ENCODE data around the gene CNST.
"Not testable (repeated sequence)": the region's sequence is repeated elsewhere in the genome, so short reads cannot be mapped to it uniquely, and the experiment has no call there.

The CNST gene

GRCh38 chr1:246540738-246541491 is 25.3 kb upstream of the CNST start:
- H3K4me3 Mint-ChIP-seq = no peak overlapping the region
- H3K27ac Mint-ChIP-seq = no peak overlapping the region
- no peaks in the 10 kb centered on the region for H3K27me3 Mint-ChIP-seq
- no peaks in the 10 kb centered on the region for H3K9me3 Mint-ChIP-seq
- H3K4me1 Mint-ChIP-seq = no peaks in the 10 kb centered on the region
- H3K36me3 Mint-ChIP-seq = peaks cover 17% of the 10 kb centered on the region

DNA sequence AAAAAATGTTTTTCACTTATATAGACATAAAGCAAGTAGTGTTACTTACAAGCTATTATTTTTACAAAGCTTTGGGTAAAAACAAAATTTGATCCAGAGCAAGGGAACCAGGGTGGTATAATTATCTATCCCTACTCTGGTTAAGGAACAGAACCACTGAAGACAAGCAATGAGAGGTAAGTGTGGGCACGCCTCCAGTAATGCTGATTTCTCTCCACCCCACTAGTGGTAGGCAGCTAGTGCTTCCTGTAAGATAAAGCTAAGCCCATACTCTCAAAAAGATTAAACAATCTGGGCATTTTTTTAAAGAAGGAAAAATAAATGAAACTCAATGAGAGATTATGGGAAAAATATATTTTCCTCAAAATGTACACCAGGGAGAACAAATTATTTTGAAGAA is 22.3 kb upstream of the CNST start:
- Mint-ChIP-seq H3K9me3 (no peaks in the 10 kb centered on the region), H3K4me3 (no peak overlapping the region), H3K4me1 (no peaks in the 10 kb centered on the region), H3K27me3 (no peaks in the 10 kb centered on the region), H3K27ac (no peak overlapping the region), H3K36me3 (peaks cover 17% of the 10 kb centered on the region)

DNA sequence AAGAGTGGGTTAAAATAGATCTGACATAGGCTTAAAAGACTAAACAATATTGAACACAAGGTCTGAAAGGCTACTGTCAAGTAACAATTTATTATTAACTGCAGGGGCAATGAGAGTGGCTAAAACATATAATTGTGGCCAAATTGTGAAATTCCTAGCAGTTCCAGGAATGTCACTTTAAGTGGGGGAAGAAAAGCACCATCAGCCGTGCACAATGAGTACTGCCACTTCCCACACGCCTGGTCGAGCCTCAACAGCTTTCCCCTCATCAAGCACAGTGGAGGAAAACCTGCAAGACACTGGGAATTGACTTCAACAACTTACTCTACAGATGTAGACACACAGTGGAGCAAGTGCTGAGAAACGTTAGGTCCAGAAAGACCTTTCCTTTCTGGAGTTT is 16.6 kb upstream of the CNST start:
- Mint-ChIP-seq H3K36me3 (peaks cover 17% of the 10 kb centered on the region), H3K4me1 (peaks cover 5% of the 10 kb centered on the region), H3K27me3 (no peaks in the 10 kb centered on the region), H3K27ac (no peak overlapping the region), H3K9me3 (no peaks in the 10 kb centered on the region), H3K4me3 (no peak overlapping the region)

- H3K27ac Mint-ChIP-seq = no peak overlapping the region
- peaks cover 23% of the 10 kb centered on the region for H3K36me3 Mint-ChIP-seq
- no peak overlapping the region for H3K4me3 Mint-ChIP-seq
- H3K27me3 Mint-ChIP-seq = no peaks in the 10 kb centered on the region
- peaks cover 5% of the 10 kb centered on the region for H3K4me1 Mint-ChIP-seq
- no peaks in the 10 kb centered on the region for H3K9me3 Mint-ChIP-seq
Measured at GRCh38 chr1:246550402-246550801, 15.9 kb upstream of the CNST start.

DNA sequence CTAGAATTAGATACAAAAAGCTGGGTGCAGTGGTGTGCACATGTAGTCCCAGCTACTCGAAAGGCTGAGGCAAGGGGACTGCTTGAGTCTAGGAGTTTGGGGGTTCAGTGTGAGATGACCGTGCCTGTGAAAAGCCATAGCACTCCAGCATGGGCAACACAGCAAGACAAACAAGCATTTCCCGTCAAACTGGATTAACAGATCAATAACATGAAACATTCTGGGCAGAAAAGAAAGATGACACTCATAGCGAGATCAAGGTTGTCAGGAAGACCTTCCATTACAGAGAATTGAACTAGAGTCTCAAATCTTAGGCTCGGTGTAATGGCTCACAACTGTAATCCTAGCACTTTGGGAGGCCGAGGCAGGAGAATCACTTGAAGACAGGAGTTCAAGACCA is 14.1 kb upstream of the CNST start:
- H3K36me3 Mint-ChIP-seq = peaks cover 25% of the 10 kb centered on the region
- no peaks in the 10 kb centered on the region for H3K9me3 Mint-ChIP-seq

DNA sequence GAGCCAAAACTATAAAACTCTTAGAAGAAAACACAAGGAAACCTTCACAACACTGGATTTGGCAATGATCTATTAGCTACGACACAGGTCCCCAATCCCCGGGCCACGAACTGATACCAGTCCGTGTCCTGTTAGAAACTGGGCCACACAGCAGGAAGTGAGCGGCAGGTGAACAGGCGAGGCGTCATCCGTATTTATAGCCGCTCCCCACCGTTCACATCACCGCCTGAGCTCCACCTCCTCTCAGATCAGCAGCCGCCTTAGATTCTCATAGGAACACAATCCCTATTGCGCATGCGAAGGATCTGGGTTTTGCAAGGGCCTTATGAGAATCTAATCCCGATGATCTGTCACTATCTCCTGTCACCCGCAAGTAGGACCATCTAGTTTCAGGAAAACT is 12.1 kb upstream of the CNST start:
- Mint-ChIP-seq H3K4me3 (no peak overlapping the region), H3K36me3 (peaks cover 24% of the 10 kb centered on the region), H3K27me3 (no peaks in the 10 kb centered on the region)

More for the DNA sequence above, 14.1 kb upstream of the CNST start:
- Mint-ChIP-seq H3K4me1 (peaks cover 5% of the 10 kb centered on the region), H3K27ac (no peak overlapping the region), H3K27me3 (no peaks in the 10 kb centered on the region), H3K4me3 (no peak overlapping the region)

GRCh38 chr1:246558041-246558440 is 8.2 kb upstream of the CNST start:
- no peaks in the 10 kb centered on the region for H3K9me3 Mint-ChIP-seq
- no peaks in the 10 kb centered on the region for H3K27me3 Mint-ChIP-seq
- peaks cover 17% of the 10 kb centered on the region for H3K4me1 Mint-ChIP-seq
- no peak overlapping the region for H3K4me3 Mint-ChIP-seq
- peaks cover 16% of the 10 kb centered on the region for H3K36me3 Mint-ChIP-seq
- no peak overlapping the region for H3K27ac Mint-ChIP-seq

More for the DNA sequence above, 12.1 kb upstream of the CNST start:
- Mint-ChIP-seq H3K27ac (no peak overlapping the region), H3K4me1 (peaks cover 10% of the 10 kb centered on the region), H3K9me3 (no peaks in the 10 kb centered on the region)

GRCh38 chr1:246559310-246559709 is 6.9 kb upstream of the CNST start:
- Mint-ChIP-seq H3K27ac (no peak overlapping the region), H3K27me3 (no peaks in the 10 kb centered on the region), H3K9me3 (no peaks in the 10 kb centered on the region), H3K4me3 (no peak overlapping the region), H3K4me1 (peaks cover 24% of the 10 kb centered on the region), H3K36me3 (peaks cover 14% of the 10 kb centered on the region)

GRCh38 chr1:246560833-246561232 is 5.4 kb upstream of the CNST start:
- H3K36me3 Mint-ChIP-seq, H3K27me3 Mint-ChIP-seq, H3K9me3 Mint-ChIP-seq, H3K27ac Mint-ChIP-seq, H3K4me3 Mint-ChIP-seq: not testable (repeated sequence)
- peaks cover 32% of the 10 kb centered on the region for H3K4me1 Mint-ChIP-seq

DNA sequence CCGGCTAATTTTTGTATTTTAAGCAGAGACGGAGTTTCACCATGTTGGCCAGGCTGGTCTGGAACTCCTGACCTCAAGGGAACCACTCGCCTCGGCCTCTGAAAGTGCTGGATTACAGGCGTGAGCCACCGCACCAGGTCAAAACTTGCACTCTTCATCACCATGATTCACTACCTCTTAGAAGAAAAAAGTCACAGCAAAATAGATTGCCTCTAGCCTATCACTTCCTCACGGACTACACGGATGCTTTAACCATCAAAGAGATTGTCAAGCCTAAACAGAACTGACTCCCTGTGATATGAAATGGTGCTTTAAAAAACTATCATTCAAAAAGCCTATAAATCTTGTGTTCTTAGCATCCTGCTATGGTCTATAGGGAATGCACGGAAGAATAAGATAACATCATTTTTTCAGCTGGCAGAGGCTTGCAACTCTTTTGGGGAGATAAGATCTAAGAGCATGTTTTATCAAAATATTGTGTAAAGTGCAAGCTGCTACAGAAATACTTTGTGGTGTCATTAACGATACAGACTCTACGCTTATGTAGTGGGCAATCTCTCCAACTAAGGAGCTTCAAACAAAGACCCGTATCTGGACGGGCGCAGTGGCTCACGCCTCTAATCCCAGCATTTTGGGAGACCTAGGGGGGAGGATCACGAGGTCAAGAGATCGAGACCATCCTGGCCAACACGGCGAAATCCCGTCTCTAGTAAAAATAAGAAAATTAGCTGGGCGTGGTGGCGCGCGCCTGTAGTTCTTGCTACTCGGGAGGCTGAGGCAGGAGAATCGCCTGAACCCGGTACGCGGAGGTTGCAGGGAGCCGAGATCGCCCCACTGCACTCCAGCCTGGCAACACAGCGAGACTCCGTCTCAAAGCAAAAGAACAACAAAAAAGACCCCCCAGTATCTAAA is 1.2 kb upstream of the CNST start:
- no peaks in the 10 kb centered on the region for H3K27me3 Mint-ChIP-seq
- peaks cover 6% of the 10 kb centered on the region for H3K36me3 Mint-ChIP-seq
- H3K27ac Mint-ChIP-seq = peak overlapping the region; percentile 94
- peak overlapping the region; percentile 97 for H3K4me3 Mint-ChIP-seq
- H3K9me3 Mint-ChIP-seq = no peaks in the 10 kb centered on the region
- H3K4me1 Mint-ChIP-seq = peaks cover 45% of the 10 kb centered on the region

DNA sequence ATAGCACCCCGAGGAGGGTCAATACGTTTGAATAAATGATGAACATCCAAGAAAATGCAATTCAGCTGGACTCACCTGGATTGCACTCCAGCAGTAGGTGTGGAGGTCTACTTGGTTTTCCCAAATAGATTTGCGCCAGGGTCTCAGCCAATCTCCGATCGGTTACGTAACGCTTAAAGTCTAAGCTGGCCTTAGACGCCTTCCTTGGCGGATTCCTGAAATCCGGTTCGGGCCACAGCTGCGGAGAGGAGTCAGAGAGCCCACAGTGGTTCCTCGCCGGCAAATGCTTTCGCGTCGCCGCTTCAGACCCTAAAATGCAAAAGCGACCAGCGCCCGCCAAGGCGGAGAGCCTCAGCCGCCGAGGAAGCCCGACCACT is 517 bp upstream of the CNST start:
- Mint-ChIP-seq H3K9me3 (no peaks in the 10 kb centered on the region), H3K27ac (peak overlapping the region; percentile 94), H3K27me3 (no peaks in the 10 kb centered on the region), H3K36me3 (peaks cover 8% of the 10 kb centered on the region), H3K4me1 (peaks cover 46% of the 10 kb centered on the region), H3K4me3 (peak overlapping the region; percentile 97)

DNA sequence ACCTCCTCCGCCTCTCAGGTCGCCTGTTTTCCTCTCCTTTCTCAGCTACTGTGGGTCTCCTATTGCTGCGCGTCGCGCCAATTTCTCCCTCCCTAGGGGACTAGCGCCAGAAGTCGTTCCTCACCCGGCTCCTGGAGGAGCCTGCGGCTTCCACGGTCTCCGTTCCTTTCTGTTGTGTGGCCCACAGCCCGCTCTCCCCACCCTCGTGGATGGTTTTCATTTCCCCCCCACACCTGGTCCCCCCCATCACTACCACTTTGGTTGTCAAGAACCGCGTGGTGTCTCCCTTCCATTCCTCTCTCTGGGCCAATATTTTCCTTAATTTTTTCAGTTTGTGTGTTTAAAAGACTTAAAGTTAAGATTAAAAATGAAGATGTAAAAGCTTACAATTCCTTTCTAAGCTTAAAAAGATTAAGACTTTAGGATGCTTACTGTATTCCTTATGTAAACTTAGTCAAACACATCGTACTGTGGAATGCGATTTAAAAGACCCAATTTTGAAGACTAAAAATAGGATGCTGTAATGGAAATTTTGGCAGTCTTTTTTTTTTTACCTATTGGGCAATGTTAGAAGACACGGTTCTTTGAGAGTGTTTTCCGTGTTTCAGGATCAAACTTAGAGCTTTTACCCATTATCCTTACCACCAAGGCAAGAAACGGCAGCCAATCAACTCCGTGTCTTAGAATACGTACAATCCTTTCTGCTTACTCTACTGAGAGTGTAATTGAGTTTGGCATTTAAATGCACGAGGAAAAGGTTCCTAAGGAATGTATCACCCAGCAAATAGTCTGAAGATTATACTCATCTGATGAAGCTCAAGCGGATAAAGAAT is 773 bp downstream of the CNST start:
- Mint-ChIP-seq H3K4me3 (peak overlapping the region; percentile 97), H3K4me1 (peaks cover 56% of the 10 kb centered on the region), H3K27me3 (no peaks in the 10 kb centered on the region), H3K36me3 (peaks cover 8% of the 10 kb centered on the region), H3K27ac (peak overlapping the region; percentile 97), H3K9me3 (no peaks in the 10 kb centered on the region)

GRCh38 chr1:246567646-246568235 is 1.5 kb downstream of the CNST start:
- Mint-ChIP-seq H3K27ac (peak overlapping the region; percentile 97), H3K9me3 (no peaks in the 10 kb centered on the region), H3K4me3 (peak overlapping the region; percentile 97), H3K27me3 (no peaks in the 10 kb centered on the region), H3K36me3 (peaks cover 8% of the 10 kb centered on the region), H3K4me1 (peaks cover 57% of the 10 kb centered on the region)

DNA sequence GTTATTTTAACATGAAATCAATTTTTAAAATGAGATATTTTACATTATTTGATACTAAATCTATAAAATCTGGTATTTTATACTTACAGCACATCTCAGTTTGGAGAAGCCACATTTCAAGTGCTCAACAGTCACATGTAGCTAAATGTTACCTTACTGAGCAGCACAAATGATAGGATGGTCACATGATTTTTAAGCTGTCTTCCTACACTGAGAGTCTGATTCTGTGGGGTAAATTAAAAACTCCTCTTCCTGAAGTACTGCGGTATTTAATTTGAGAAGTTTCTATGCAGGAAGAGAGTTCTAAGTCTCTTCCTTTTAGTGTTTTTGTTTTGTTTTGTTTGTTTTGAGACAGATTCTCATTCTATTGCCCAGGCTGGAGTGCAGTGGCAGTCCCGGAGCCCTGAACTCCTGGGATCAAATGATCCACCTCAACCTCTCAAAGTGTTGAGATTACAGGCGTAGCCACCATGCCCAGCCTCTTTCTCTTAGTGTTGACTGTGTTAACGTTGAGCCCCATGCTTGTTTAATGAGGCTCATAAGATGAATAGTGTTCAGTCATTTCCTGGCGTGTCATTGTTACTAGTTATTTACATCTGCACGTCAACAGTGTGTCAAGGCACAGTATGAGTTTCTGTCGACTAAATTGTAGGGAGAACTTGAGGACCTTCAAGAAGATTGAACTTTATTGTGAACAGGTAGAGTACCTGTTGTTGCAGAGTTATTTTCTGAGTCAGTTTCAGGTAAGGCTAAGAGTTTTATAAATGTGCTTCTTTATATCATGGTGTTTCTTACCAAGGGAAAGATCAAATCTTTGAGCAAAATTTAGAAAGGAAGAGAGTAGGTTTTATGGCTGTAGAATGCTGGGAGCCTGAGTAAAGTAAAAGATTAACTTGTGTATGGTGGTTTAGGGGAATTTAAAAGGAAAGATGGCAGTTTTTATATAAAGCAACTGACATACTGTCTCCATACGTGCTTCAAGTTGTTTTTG is 3.3 kb downstream of the CNST start:
- Mint-ChIP-seq H3K27ac (peak overlapping the region; percentile 100), H3K36me3 (peaks cover 10% of the 10 kb centered on the region), H3K27me3 (no peaks in the 10 kb centered on the region), H3K4me1 (peaks cover 61% of the 10 kb centered on the region), H3K4me3 (peak overlapping the region; percentile 90), H3K9me3 (no peaks in the 10 kb centered on the region)

All from activated naive CD4-positive, alpha-beta T cell treated with anti-CD3 and anti-CD28 coated beads, Interleukin-2, amount 50 U/mL, for 24 hours (primary cell).